Measurements from ENCODE around the gene BSN.

The BSN gene

DNA sequence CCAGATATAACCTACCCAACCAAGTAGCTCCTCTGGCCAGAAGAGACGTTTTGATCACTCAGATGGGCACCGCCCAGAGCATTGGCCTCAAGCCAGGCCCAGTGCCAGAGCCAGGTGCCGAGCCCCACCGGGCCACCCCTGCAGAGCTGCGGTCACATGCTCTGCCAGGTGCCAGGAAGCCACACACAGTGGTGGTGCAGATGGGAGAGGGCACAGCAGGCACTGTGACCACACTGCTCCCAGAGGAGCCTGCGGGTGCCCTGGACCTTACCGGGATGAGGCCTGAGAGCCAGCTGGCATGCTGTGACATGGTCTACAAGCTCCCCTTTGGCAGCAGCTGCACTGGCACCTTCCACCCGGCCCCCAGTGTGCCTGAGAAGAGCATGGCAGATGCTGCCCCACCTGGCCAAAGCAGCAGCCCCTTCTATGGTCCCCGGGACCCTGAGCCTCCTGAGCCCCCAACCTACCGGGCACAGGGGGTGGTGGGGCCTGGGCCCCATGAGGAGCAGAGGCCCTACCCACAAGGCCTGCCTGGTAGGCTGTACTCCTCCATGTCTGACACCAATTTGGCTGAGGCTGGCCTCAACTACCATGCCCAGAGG, 100.8 kb downstream of the BSN start:
- no peak for DNase-seq (ENCODE audit: low spot score)

DNA sequence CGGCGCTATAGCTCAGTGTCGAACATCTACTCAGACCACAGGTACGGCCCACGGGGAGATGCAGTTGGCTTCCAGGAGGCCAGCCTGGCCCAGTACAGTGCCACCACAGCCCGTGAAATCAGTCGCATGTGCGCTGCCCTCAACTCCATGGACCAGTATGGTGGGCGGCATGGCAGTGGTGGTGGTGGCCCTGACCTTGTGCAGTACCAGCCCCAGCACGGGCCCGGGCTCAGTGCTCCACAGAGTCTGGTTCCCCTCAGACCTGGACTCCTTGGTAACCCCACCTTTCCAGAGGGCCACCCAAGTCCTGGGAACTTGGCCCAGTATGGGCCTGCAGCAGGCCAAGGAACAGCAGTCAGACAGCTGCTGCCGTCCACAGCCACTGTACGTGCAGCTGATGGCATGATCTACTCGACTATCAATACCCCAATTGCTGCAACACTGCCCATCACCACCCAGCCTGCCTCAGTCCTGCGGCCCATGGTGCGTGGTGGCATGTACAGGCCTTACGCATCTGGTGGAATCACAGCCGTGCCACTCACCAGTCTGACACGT, 101.5 kb downstream of the BSN start:
- no peak for DNase-seq (ENCODE audit: low spot score)

DNA sequence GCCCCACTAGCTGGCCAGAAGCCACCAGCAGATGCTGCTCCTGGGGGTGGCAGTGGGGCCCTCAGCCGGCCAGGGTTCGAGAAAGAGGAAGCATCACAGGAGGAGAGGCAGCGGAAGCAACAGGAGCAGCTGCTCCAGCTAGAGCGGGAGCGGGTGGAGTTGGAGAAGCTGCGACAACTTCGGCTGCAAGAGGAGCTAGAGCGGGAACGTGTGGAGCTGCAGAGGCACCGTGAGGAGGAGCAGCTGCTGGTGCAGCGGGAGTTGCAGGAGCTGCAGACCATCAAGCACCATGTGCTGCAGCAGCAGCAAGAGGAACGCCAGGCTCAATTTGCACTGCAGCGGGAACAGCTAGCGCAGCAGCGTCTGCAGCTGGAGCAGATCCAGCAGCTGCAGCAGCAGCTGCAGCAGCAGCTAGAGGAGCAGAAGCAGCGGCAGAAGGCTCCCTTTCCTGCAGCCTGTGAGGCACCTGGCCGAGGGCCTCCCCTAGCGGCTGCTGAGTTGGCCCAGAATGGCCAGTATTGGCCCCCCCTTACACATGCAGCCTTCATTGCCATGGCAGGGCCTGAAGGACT, 102.3 kb downstream of the BSN start:
- DNase-seq (ENCODE audit: low spot score) = no peak

DNA sequence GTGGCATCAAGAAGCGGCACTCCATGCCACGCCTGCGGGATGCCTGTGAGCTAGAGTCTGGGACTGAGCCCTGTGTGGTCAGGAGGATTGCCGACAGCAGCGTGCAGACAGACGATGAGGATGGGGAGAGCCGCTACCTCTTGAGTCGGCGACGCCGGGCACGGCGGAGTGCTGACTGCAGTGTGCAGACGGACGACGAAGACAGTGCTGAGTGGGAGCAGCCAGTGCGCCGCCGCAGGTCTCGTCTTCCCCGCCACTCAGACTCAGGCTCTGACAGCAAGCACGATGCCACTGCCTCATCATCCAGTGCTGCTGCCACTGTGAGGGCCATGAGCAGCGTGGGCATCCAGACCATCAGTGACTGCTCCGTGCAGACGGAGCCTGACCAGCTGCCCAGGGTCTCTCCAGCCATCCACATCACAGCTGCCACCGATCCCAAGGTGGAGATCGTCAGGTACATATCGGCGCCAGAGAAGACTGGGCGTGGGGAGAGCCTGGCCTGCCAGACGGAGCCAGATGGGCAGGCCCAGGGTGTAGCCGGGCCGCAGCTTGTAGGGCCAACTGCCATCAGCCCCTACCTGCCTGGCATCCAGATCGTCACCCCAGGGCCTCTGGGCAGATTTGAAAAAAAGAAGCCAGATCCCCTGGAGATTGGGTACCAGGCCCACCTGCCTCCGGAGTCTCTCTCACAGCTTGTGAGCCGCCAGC, 103.1 kb downstream of the BSN start:
- DNase-seq (ENCODE audit: low spot score) = no peak

DNA sequence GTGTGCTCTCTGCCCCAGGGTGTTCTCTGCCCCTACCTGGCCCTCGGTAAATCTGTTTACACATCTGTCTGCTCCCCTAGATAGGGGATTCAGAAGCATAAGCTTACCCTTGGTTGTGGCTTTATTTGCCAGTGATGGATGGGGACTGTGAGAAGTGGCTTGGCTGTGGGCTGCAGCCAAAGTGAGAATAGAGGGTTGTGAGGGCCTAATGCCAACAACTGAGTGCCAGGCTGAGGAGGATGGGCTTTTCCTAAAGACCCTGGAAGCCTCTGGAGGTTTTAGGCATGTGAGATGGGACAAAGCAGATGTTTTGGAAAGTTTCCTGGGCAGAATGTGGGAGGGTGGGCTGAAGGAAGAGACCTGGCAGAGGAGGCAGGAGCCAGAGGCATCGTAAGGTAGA, 104.4 kb downstream of the BSN start:
- no peak for DNase-seq (ENCODE audit: low spot score)

DNA sequence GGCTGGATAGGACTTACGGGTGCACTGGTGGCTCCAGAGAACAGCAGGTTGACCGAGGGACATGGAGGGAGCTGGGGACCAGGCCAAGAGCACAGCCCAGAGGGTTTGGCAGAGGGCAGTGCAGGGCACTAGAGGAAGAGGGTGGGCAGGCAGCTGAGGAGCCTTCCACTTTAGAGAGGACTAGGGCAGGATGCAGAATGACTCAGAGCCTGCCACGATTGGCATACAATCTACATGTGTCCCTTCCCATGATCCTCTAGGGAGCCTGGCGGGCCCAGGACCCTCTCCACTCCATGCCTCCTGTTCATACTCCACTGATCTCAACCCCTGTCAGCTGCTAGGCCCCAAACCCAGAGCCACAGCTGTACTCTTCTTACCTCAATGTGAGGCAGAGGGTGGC, 105.5 kb downstream of the BSN start:
- no peak for DNase-seq (ENCODE audit: low spot score)

DNA sequence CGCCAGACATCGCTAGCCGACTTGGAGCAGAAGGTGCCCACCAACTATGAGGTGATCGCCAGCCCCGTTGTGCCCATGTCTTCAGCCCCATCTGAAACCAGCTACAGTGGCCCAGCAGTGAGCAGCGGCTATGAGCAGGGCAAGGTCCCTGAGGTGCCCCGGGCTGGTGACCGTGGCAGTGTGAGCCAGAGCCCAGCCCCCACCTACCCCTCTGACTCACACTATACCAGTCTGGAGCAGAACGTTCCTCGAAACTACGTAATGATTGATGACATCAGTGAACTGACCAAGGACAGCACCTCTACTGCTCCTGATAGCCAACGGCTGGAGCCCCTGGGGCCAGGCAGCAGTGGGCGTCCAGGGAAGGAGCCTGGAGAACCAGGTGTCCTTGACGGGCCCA, 107.0 kb downstream of the BSN start:
- DNase-seq (ENCODE audit: low spot score) = no peak

DNA sequence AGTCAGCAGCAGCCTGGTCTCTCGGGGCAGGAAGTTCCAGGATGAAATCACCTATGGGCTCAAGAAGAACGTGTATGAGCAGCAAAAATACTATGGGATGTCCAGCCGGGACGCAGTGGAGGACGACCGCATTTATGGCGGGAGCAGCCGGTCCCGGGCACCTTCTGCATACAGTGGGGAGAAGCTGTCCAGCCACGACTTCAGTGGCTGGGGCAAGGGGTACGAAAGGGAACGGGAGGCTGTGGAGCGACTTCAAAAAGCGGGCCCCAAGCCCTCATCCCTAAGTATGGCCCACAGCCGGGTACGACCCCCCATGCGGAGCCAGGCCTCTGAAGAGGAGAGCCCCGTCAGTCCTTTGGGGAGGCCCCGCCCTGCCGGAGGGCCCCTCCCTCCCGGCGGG, 107.7 kb downstream of the BSN start:
- DNase-seq (ENCODE audit: low spot score) = no peak

DNA sequence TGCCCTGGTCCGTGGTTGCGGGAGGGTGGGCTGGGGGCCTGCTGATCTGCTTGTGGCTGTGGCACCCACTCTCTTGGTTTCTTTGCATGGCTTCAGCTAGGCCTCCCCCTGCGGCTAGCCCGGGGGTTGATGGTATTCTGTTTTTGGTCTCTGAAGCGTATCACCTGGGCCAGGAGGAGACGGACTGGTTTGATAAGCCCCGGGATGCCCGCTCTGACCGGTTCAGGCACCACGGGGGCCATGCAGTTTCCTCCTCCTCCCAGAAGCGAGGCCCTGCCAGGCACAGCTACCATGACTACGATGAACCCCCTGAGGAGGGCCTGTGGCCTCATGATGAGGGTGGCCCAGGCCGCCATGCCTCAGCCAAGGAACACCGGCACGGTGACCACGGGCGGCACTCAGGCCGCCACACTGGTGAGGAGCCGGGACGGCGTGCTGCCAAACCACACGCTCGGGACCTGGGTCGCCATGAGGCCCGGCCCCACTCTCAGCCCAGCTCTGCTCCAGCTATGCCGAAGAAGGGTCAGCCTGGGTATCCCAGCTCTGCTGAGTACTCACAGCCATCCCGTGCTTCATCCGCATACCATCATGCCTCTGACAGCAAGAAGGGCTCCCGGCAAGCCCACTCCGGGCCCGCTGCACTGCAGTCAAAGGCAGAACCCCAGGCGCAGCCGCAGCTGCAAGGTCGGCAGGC, 108.6 kb downstream of the BSN start:
- DNase-seq (ENCODE audit: low spot score) = no peak

DNA sequence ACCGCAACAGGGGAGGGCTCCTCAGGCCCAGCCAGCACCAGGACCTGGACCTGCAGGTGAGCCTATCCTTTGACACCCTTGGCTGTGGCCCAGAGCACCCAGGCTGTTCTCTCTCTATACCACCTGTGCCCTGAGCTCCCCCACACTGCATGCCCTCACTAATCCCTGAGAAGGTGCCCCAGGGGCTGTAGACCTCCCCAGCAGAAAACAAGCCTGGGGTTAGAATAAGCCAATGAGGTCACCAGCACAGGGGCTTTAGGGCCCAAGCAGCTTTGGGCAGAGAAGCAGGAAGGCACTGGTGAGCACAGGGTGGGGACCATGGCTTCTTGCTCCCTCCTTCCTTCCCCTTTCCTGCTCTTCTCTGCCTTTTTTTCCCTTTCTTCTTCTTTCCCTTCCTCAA, 109.6 kb downstream of the BSN start:
- DNase-seq (ENCODE audit: low spot score) = no peak

DNA sequence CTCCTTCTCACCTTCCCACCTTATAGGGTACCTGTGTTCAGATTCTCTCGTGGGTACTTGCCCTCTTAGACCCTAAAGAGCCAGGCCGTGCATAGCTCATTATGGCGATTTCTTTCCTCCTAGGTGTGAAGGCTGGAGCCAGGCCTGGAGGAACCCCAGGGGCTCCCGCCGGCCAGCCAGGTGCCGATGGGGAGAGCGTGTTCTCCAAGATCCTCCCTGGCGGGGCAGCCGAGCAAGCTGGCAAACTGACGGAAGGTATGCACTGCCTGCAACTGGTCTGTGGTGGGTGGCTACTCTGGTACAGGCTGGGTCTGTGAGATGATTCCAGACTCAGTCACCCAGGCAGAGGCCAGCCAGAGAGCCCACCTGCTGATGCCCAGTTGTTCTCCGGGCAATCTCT, 110.0 kb downstream of the BSN start:
- no peak for DNase-seq (ENCODE audit: low spot score)

DNA sequence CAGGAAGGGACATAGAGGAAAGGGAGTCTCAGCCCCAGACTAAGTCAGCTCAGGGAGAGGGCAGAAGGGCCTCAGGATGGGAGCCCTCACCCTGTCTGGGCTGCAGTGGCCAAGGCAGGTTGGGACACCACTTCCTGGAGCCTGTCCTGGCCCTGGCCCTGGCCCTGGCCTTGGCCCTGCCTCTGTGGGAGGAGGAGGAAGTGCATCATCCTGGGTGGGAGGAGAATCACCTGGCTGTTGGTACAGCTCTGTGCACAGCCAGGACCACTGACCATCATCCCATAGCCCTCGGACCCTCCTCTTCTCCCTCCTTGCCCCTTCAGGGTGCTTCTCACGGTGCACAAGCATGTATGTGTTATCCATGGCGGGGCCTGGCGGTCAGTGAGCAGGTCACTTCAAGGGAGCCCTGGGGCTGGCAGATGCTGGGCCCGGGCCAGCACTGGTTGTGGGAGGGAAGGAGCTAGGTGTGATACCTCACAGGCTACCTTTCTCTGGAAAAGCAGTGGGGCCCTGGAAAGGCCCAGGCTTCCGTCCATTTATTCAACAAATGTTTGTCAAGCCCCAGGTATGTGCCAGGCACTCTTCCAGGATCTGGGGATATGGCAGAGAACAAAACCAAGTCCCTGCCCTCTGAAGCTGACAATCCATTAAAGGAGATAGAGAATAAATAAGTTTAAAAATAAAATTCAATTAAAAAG, 111.7 kb downstream of the BSN start:
- no peak for DNase-seq (ENCODE audit: low spot score)

DNA sequence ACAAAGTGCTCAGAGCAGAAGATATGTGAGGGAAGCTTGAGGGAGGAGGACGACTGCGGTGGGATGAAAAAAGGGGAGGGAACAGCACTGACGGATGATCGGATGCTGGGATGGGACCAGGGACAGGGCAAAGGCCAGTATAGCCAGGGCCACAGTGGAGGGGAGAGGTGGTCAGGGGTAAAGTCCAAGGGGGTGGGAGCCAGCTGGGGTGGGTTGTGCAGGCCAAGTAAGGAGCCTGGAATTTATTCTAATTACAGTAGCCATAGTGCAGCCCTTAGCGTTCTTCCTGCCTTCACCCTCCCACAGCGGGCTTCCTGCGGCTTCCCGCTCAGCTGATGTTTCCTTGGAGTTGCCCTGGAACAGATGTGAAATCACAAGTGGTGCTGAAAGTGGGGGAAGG, 112.3 kb downstream of the BSN start:
- DNase-seq (ENCODE audit: low spot score) = no peak

DNA sequence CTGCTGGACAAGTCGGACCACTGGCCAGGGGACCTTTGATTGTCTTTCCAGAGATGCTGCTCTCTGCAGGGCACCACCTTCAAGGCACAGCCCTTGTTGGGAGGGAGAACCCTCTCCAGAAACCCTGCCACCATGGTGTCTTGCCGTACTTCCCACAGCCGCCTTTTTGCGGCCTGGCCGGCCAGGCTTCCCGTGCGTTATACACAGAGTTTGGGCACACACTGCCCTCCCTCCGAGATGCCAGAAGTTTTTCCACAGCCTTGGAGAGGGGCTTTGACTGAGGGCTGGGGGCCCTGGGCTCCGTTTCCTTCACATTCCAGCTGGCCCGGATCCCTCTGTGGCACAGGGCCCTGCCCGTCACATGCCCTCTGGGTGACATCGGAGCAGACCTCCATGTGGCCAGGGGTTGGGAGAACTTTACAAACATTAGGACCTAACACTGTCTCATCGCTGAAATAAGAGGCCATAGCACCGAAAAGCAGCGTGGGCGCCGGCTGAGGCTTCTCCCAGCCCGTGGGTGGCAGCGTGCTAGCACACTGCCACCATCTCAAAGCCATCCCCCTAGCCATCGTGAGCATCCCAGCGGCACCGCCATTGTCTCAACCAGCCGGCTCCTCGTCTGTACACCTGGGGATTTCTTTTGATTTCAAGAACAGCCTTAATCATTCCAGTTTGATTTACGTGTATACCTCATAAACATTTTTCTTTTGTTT, 113.6 kb downstream of the BSN start:
- DNase-seq (ENCODE audit: low spot score) = no peak

DNA sequence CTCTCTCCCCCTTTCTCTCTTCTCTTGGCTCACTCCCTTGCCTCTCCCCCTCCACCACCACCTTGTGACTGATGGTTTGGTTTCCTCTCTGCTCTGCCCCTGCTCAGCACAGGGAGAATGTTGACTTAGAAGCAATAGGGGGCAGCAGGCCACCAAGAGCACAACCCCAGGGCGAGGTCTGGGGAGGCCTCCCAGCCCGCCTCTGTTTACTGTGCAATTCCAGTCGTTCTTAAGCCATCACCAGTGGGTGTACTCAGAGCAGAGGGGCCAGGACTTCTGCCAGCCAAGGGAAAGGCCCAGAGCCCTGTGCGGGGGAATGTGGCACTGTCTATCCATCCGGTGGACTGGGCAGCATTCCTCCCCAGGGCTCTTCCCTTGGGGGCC, 114.1 kb downstream of the BSN start:
- no peak for DNase-seq (ENCODE audit: low spot score)

DNA sequence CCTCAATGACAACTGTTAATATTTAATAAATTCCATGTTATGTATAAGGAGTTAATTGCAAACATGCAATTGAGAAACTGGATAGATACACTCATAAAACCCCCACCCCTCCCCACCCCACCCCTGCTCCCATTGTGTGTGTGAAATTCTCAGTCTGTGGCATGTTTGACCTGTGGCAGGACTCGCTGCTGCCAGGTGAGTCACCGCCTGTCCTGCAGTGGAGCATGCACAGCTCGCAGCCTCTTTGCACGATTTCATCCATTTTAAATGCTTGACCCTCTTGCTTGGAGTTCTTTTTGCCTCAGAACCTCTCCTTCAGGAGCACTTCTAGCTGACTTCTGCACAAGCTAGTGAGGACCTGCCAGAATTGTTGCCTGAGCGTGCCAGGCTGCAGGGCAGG, 114.6 kb downstream of the BSN start:
- DNase-seq (ENCODE audit: low spot score) = no peak

DNA sequence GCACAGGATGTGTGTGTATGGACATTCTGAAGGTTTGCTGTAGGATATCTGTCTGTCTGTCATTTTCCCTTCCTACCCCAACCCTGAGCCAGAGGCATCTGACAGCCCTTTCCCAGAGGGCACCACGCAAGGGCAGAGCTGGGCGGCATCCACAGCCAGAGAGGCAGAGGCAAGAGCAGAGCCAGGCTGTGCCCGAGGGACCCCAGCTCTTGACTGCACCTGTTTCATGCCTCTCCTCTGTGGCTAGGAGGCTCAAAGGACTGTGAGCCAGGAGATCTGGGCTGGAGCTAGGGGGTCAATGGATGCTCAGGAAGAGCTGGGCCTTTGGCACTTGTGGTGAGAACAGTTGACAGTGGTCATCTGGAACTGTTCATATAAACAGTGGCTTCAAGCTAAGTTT, 115.1 kb downstream of the BSN start:
- no peak for DNase-seq (ENCODE audit: low spot score)

DNA sequence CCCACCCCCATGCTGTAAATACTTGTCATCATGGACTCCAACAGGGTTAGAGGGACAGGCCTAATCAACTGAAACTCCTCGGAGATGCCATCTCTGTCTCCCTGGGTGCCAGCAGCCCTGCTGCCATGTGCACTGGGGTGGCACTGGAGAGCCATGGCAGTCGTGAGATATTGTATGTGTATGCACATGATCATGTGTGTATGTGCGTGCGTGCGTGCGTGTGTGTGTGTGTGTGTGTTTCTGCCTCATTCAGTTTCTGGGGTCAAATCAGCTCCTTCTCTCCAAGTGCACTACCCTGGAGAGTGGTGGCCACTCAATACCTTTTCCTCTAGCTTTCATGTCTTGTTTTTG, 116.6 kb downstream of the BSN start:
- no peak for DNase-seq (ENCODE audit: low spot score)

DNA sequence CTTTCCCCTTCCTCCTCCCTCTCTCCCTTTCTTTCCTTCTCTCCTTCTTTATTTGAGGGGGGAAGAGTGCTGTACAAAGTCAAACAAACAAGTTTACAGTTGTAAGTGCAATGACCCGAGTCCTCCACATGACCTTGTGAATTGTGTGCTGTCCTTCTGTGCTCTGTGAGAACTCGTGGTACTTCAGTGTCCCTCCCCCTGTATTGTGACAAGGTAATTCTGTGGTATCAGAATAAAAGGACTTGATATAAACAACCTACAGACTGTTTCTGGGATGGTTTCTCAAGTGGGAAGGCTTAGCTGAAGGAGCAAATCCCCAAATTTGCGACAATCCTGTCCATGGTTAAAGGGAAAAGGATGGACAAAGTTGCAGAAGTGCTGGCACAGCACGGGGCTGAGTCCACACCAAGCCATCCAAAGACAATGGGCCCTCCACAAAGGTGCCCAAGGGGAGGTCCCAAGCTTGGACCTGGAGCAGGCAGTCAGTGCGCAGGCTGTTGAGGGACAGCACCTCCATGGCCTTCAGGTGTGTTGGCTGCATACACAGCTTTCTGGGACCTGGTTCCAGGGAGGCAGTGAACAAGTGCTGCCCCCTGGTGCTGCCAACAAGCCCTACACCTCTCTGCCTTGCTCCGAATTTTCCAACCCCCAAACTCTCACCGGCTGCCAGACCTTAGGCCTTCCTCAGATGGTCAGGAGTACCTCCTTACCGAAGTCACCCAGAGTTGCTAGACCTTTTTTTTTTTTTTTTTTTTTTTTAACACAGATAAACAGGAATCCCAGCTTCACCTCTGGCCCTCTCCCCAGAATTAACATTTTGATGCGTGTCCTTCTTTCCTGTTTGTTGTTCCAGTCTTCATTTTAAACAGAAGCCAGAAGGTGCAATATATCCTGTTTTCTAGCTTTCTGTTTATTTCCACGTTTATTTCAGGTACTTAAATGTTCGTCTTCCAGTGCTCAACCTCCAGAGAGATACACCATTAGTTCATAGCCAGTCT, 117.3 kb downstream of the BSN start:
- no peak for DNase-seq (ENCODE audit: low spot score)

DNA sequence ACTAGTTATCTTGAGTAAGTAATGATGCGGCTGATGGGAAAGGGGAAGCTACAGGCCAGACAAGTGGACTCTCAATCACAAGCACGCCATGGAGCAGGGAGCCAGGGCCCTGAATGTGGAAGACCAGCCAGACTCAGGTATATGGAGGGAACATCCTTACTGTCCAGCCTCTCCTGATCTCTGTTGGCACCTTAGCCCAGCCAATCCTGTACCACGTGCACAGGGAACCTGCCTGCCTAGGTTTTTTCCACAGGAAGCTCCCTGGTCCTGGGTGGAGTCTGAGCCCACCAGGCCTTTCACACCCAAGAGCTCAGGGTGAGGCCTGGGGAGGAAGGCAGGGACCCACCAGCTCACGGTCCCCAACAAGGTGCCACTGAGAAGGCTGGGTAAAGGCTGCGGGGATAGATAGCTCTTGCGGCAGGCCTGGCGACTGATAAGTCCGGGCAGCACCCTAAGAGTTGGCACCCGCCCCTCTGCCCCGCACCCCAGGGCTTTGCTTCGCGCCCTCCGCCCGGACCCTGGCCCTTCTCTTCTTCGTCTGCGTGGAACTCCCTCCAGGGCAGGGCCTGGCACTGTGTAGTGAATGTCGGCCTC, 118.9 kb downstream of the BSN start:
- no peak for DNase-seq (ENCODE audit: low spot score)
